Liver (tissue), 9 donors: ENCODE data around the gene HOXA7. TPM values are rescaled to one million over a fixed set of nuclear protein-coding genes. Genes with fewer than 3 reads are reported as not detected.
A peak's percentile ranks its signal among the peaks of the same experiment; 100 is the strongest.

Source experiments
- DNase-seq: peaks from one replicate; pipeline ENCODE4 v3.0.0-alpha.2; 2017; ENCODE audit warnings: low spot score
- H3K27ac ChIP-seq, 2 donors: one replicate each; pipeline ENCODE4 v1.7.0; 2013; ENCODE audit warnings: inconsistent platforms in 2 of 2, low read length in 2 of 2, control low read depth in 1 of 2, low read depth in 1 of 2, mild to moderate bottlenecking in 1 of 2
- H3K27me3 ChIP-seq, 4 donors: one replicate each; pipeline versions ENCODE4 v1.6.1 to v1.7.0; 2013; ENCODE audit warnings: low read length in 3 of 4, inconsistent platforms in 1 of 4, mild to moderate bottlenecking in 1 of 4, moderate library complexity in 1 of 4; ENCODE audit not compliant: control insufficient read depth in 4 of 4, insufficient read depth in 4 of 4
- H3K36me3 ChIP-seq, 4 donors: one replicate each; pipeline versions ENCODE4 v1.6.1 to v1.7.0; 2013; ENCODE audit warnings: low read length in 3 of 4, mild to moderate bottlenecking in 3 of 4, low read depth in 1 of 4, moderate library complexity in 1 of 4; ENCODE audit not compliant: control insufficient read depth in 4 of 4, insufficient read depth in 3 of 4
- H3K4me1 ChIP-seq, 4 donors: one replicate each; pipeline versions ENCODE4 v1.6.1 to v1.7.0; 2013; ENCODE audit warnings: low read length in 3 of 4, mild to moderate bottlenecking in 3 of 4, moderate library complexity in 1 of 4; ENCODE audit not compliant: control insufficient read depth in 4 of 4, insufficient read depth in 4 of 4
- H3K4me3 ChIP-seq, 3 donors: one replicate each; pipeline versions ENCODE4 v1.6.1 to v1.7.0; 2013; ENCODE audit warnings: low read length in 3 of 3, control low read depth in 1 of 3, low read depth in 1 of 3, mild to moderate bottlenecking in 1 of 3
- H3K9ac ChIP-seq, 2 donors: one replicate each; pipeline ENCODE4 v1.7.0; 2013; ENCODE audit warnings: low read length in 2 of 2, mild to moderate bottlenecking in 2 of 2, moderate library complexity in 2 of 2, control low read depth in 1 of 2, low read depth in 1 of 2
- H3K9me3 ChIP-seq, 4 donors: one replicate each; pipeline versions ENCODE4 v1.6.1 to v1.7.0; 2013; ENCODE audit warnings: low read length in 3 of 4; ENCODE audit not compliant: control insufficient read depth in 4 of 4
- EGR1 ChIP-seq, 2 donors: IDR thresholded peaks; 2 replicates each; pipeline ENCODE4 v1.6.1; 2016 to 2018; ENCODE audit warnings: antibody characterized with exemption in 2 of 2, low read depth in 2 of 2
- FOXA1 ChIP-seq: IDR thresholded peaks from 2 replicates; pipeline ENCODE4 v1.6.1; 2016; ENCODE audit warnings: antibody characterized with exemption
- FOXA2 ChIP-seq: IDR thresholded peaks from 2 replicates; pipeline ENCODE4 v1.6.1; 2016; ENCODE audit warnings: antibody characterized with exemption
- GABPA ChIP-seq, 2 donors: IDR thresholded peaks in 1 of 2; conservative IDR thresholded peaks in 1 of 2; 2 replicates each; pipeline ENCODE4 v1.6.1; 2016; ENCODE audit warnings: antibody characterized with exemption in 2 of 2, mild to moderate bottlenecking in 1 of 2, moderate library complexity in 1 of 2
- HNF4G ChIP-seq: IDR thresholded peaks from 2 replicates; pipeline ENCODE4 v1.6.1; 2016; ENCODE audit warnings: antibody characterized with exemption
- JUND ChIP-seq, 2 donors: IDR thresholded peaks; 2 replicates each; pipeline ENCODE4 v1.6.1; 2016; ENCODE audit warnings: antibody characterized with exemption in 2 of 2
- NR2F2 ChIP-seq: IDR thresholded peaks from 2 replicates; pipeline ENCODE4 v1.6.1; 2016; ENCODE audit warnings: antibody characterized with exemption
- RAD21 ChIP-seq, 2 donors: IDR thresholded peaks; 2 replicates each; pipeline ENCODE4 v1.6.1; 2016; ENCODE audit warnings: antibody characterized with exemption in 2 of 2, mild to moderate bottlenecking in 2 of 2
- RXRA ChIP-seq, 2 donors: IDR thresholded peaks; 2 replicates each; pipeline ENCODE4 v1.6.1; 2017 to 2018; ENCODE audit warnings: antibody characterized with exemption in 2 of 2, mild to moderate bottlenecking in 1 of 2
- SP1 ChIP-seq: IDR thresholded peaks from 2 replicates; pipeline ENCODE4 v1.6.1; 2018; ENCODE audit warnings: antibody characterized with exemption, mild to moderate bottlenecking
- TAF1 ChIP-seq: conservative IDR thresholded peaks from 2 replicates; pipeline ENCODE4 v1.6.1; 2016; ENCODE audit warnings: antibody characterized with exemption, mild to moderate bottlenecking
- WGBS: extraction: QIAGEN DNeasy Blood & Tissue Kit; methylation state at CpG from one replicate; pipeline ENCODE4 v1.1.7; 2013; 5-methylcytosine and 5-hydroxymethylcytosine counted together
- polyA plus RNA-seq, 2 donors: library from polyadenylated mRNA; stranded (reverse) in 1 of 2; unstranded in 1 of 2; fragments of 200-250 nt in 1 of 2; fragments of >200 nt in 1 of 2; fragmentation: Nextera tagmentation in 1 of 2; extraction: Ambion mirVana in 1 of 2; gene quantifications; one replicate each; pipeline versions ENCODE4 v1.2.1 to v1.2.3, GENCODE V29; 2013 to 2015
- total RNA-seq, 2 donors: library from RNA; depleted of rRNA; stranded (reverse); fragments of >200 nt; gene quantifications; one replicate each; pipeline ENCODE4 v1.2.3, GENCODE V29; 2014
- TF ChIP-seq, protein P1 (sequence below): IDR thresholded peaks from 2 replicates; pipeline ENCODE4 v1.6.1; 2016; ENCODE audit warnings: antibody characterized with exemption
- TF ChIP-seq, protein P2 (sequence below): fragments of 150-350 bp; IDR thresholded peaks from 2 replicates; pipeline ENCODE4 v1.5.1; 2017; ENCODE audit warnings: improper control_type of control experiment, low read depth, low read length; ENCODE audit not compliant: missing input control
- TF ChIP-seq, protein P3 (sequence below): IDR thresholded peaks from 2 replicates; pipeline ENCODE4 v1.6.1; 2016; ENCODE audit warnings: antibody characterized with exemption, mild to moderate bottlenecking
- TF ChIP-seq, protein P4 (sequence below): IDR thresholded peaks from 2 replicates; pipeline ENCODE4 v1.6.1; 2016; ENCODE audit warnings: antibody characterized with exemption
- TF ChIP-seq, protein P5 (sequence below): IDR thresholded peaks from 2 replicates; pipeline ENCODE4 v1.6.1; 2016; ENCODE audit warnings: antibody characterized with exemption
- donor health status: healthy.
- donor health status: healthy.
- donor health status: healthy.
- donor health status: healthy.
- donor health status: healthy.

Gene HOXA7
- total and polyA plus RNA-seq, 4 donors, result under 0.01 to 0.05 TPM; not detected in 2

DNA sequence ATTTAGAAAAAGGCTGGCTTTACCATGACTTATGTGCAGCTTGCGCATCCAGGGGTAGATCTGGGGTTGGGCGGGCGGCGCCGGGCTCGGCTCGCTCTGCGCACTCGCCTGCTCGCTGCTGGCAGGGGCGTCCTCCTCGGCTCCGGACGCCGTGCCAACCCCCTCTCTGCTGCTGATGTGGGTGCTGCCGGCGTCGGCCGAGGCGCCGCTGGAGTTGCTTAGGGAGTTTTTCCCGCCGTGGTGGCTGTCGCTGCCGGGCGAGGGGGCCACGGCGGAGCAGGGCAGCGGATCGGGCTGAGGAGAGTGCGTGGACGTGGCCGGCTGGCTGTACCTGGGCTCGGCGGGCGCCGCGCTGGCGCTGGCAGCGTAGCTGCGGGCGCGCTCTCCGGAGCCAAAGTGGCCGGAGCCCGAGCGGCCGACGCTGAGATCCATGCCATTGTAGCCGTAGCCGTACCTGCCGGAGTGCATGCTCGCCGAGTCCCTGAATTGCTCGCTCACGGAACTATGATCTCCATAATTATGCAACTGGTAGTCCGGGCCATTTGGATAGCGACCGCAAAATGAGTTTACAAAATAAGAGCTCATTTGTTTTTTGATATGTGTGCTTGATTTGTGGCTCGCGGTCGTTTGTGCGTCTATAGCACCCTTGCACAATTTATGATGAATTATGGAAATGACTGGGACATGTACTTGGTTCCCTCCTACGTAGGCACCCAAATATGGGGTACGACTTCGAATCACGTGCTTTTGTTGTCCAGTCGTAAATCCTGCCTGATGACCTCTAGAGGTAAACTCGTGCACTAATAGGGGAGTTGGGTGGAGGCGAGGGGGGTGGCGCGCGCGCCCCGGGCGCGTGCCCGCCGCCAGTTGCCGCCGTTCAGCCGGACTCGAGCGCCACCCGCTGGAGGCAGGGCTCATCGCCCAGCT lies 13.2 kb downstream of the HOXA7 start, which contains the start of gene HOXA5:
TSS of gene HOXA5 (minus strand) at position 659 of the 927 bp plus-strand sequence. CDS start at position 585, 74 bp downstream.
- TF ChIP-seq HNF4G (no peak), RAD21 (IDR thresholded peaks at IDR 0.05) (peak; percentile 55 to 62), NR2F2 (peak; percentile 26), SP1 (no peak), RXRA (IDR thresholded peaks at IDR 0.05) (no peak)
- TF ChIP-seq, protein P1, sequence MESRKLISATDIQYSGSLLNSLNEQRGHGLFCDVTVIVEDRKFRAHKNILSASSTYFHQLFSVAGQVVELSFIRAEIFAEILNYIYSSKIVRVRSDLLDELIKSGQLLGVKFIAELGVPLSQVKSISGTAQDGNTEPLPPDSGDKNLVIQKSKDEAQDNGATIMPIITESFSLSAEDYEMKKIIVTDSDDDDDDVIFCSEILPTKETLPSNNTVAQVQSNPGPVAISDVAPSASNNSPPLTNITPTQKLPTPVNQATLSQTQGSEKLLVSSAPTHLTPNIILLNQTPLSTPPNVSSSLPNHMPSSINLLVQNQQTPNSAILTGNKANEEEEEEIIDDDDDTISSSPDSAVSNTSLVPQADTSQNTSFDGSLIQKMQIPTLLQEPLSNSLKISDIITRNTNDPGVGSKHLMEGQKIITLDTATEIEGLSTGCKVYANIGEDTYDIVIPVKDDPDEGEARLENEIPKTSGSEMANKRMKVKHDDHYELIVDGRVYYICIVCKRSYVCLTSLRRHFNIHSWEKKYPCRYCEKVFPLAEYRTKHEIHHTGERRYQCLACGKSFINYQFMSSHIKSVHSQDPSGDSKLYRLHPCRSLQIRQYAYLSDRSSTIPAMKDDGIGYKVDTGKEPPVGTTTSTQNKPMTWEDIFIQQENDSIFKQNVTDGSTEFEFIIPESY, result no peak
- TF ChIP-seq, protein P2, sequence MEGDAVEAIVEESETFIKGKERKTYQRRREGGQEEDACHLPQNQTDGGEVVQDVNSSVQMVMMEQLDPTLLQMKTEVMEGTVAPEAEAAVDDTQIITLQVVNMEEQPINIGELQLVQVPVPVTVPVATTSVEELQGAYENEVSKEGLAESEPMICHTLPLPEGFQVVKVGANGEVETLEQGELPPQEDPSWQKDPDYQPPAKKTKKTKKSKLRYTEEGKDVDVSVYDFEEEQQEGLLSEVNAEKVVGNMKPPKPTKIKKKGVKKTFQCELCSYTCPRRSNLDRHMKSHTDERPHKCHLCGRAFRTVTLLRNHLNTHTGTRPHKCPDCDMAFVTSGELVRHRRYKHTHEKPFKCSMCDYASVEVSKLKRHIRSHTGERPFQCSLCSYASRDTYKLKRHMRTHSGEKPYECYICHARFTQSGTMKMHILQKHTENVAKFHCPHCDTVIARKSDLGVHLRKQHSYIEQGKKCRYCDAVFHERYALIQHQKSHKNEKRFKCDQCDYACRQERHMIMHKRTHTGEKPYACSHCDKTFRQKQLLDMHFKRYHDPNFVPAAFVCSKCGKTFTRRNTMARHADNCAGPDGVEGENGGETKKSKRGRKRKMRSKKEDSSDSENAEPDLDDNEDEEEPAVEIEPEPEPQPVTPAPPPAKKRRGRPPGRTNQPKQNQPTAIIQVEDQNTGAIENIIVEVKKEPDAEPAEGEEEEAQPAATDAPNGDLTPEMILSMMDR, result peak; percentile 47
- H3K27me3 ChIP-seq, result peaks cover 5 to 31% (median 16%) of the 10 kb centered on the region in 4 donors
- H3K27ac ChIP-seq, result peak within 1 kb of the TSS; percentile 52 to 72
- peak within 1 kb of the TSS in 2 of 3 donors; percentile 15 to 45 for H3K4me3 ChIP-seq
- H3K9me3 ChIP-seq, result peaks cover 0 to 11% (median 0%) of the 10 kb centered on the region in 4 donors
- H3K9ac ChIP-seq, result no peak within 1 kb of the TSS
- H3K36me3 ChIP-seq, result no peaks in the 10 kb centered on the region
- 13% methylated on average over 86 of the region's 86 CpGs for WGBS
- no peak for DNase-seq
- H3K4me1 ChIP-seq, result peaks cover 1 to 19% (median 10%) of the 10 kb centered on the region in 4 donors

DNA sequence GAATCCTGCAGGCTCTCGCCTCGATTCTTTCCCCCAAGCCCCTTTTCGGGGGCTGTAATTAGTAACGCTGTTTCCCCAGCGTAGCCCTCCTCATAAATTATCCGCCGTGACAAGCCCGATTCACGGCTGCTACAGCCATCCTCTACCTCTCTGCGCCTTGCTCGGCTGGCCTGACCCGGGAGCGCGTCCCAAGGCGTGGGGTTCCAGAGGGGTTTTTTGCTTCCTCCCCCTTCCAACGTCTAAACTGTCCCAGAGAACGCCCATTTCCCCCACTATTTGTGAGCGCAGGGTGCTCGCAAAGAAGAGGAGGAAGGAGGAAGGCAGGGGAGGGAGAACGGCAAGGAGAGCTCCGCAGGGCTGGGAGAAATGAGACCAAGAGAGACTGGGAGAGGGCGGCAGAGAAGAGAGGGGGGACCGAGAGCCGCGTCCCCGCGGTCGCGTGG lies 13.9 kb downstream of the HOXA7 start:
- peak overlapping the region; percentile 52 to 72 for H3K27ac ChIP-seq
- TF ChIP-seq SP1, result no peak
- TF ChIP-seq RXRA (IDR thresholded peaks at IDR 0.05), result no peak
- no peak for TF ChIP-seq EGR1 (IDR thresholded peaks at IDR 0.05; ENCODE audit: low read depth in 2 of 2)
- no peak for TF ChIP-seq GABPA (IDR thresholded peaks at IDR 0.05 in 1 of 2, conservative IDR thresholded peaks at IDR 0.05 in 1 of 2)
- no peak for TF ChIP-seq NR2F2
- TF ChIP-seq, protein P3, sequence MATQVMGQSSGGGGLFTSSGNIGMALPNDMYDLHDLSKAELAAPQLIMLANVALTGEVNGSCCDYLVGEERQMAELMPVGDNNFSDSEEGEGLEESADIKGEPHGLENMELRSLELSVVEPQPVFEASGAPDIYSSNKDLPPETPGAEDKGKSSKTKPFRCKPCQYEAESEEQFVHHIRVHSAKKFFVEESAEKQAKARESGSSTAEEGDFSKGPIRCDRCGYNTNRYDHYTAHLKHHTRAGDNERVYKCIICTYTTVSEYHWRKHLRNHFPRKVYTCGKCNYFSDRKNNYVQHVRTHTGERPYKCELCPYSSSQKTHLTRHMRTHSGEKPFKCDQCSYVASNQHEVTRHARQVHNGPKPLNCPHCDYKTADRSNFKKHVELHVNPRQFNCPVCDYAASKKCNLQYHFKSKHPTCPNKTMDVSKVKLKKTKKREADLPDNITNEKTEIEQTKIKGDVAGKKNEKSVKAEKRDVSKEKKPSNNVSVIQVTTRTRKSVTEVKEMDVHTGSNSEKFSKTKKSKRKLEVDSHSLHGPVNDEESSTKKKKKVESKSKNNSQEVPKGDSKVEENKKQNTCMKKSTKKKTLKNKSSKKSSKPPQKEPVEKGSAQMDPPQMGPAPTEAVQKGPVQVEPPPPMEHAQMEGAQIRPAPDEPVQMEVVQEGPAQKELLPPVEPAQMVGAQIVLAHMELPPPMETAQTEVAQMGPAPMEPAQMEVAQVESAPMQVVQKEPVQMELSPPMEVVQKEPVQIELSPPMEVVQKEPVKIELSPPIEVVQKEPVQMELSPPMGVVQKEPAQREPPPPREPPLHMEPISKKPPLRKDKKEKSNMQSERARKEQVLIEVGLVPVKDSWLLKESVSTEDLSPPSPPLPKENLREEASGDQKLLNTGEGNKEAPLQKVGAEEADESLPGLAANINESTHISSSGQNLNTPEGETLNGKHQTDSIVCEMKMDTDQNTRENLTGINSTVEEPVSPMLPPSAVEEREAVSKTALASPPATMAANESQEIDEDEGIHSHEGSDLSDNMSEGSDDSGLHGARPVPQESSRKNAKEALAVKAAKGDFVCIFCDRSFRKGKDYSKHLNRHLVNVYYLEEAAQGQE, result no peak
- no peak for TF ChIP-seq FOXA1
- TF ChIP-seq, protein P2, result no peak
- TF ChIP-seq JUND (IDR thresholded peaks at IDR 0.05), result no peak
- TF ChIP-seq TAF1, result no peak
- TF ChIP-seq, protein P4, sequence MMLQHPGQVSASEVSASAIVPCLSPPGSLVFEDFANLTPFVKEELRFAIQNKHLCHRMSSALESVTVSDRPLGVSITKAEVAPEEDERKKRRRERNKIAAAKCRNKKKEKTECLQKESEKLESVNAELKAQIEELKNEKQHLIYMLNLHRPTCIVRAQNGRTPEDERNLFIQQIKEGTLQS, result no peak
- TF ChIP-seq FOXA2, result no peak
- TF ChIP-seq, protein P5, sequence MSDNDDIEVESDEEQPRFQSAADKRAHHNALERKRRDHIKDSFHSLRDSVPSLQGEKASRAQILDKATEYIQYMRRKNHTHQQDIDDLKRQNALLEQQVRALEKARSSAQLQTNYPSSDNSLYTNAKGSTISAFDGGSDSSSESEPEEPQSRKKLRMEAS, result no peak
- no peak for DNase-seq
- H3K27me3 ChIP-seq, result peaks cover 5 to 30% (median 16%) of the 10 kb centered on the region in 4 donors
- peaks cover 0 to 19% (median 8%) of the 10 kb centered on the region in 4 donors for H3K4me1 ChIP-seq
- no peaks in the 10 kb centered on the region for H3K36me3 ChIP-seq
- H3K4me3 ChIP-seq, result peak overlapping the region in 1 of 3 donors; percentile 45
- H3K9me3 ChIP-seq, result peaks cover 0 to 11% (median 0%) of the 10 kb centered on the region in 4 donors
- 10% methylated on average over 29 of the region's 29 CpGs for WGBS
- H3K9ac ChIP-seq, result no peak overlapping the region
